A549 (cell line): ENCODE results near the gene LRRC4B.

Experiments used
- BCL3 ChIP-seq: fragments of >200 bp; sonication (Bioruptor Twin); formaldehyde crosslinking; IDR thresholded peaks from 3 replicates; pipeline ENCODE4 v1.6.1; 2016
- CHD4 ChIP-seq: fragments of 200-600 bp; sonication (generic); IDR thresholded peaks from 2 replicates; pipeline ENCODE4 v1.6.1; 2016; ENCODE audit warnings: antibody characterized with exemption, mild to moderate bottlenecking, borderline replicate concordance
- CTCF ChIP-seq: fragments of >200 bp; sonication (Bioruptor Twin); formaldehyde crosslinking; IDR thresholded peaks from 3 replicates; pipeline ENCODE4 v1.5.1; 2016
- E2F6 ChIP-seq: IDR thresholded peaks from 2 replicates; pipeline ENCODE4 v1.6.1; 2012; ENCODE audit warnings: low read depth, borderline replicate concordance
- EP300 ChIP-seq, 2 experiments: fragments of >200 bp; sonication (Bioruptor Twin); formaldehyde crosslinking; IDR thresholded peaks; 2 replicates in 1 of 2; 3 replicates in 1 of 2; pipeline ENCODE4 v1.6.1; 2016 to 2017
- HES2 ChIP-seq: fragments of >200 bp; sonication (Bioruptor Twin); formaldehyde crosslinking; IDR thresholded peaks from 2 replicates; pipeline ENCODE4 v1.6.1; 2016
- HOXA7 ChIP-seq: fragments of 250-450 bp; sonication (Bioruptor Pico); IDR thresholded peaks from 2 replicates; pipeline ENCODE4 v1.5.0; 2020; ENCODE audit warnings: mild to moderate bottlenecking, moderate library complexity
- MAFK ChIP-seq: fragments of 450-650 bp; IDR thresholded peaks from 2 replicates; pipeline ENCODE4 v1.6.1; 2014; ENCODE audit not compliant: partially characterized antibody
- PBX3 ChIP-seq: IDR thresholded peaks from 2 replicates; pipeline ENCODE4 v1.6.1; 2012
- RAD21 ChIP-seq, 2 experiments: fragments of >200 bp in 1 of 2; sonication (Bioruptor Twin) in 1 of 2; formaldehyde crosslinking in 1 of 2; IDR thresholded peaks in 1 of 2; conservative IDR thresholded peaks in 1 of 2; 2 replicates in 1 of 2; 3 replicates in 1 of 2; pipeline ENCODE4 v1.6.1; 2012 to 2018; ENCODE audit warnings: inconsistent platforms in 1 of 2
- RCOR1 ChIP-seq: fragments of 150-350 bp; IDR thresholded peaks from 2 replicates; pipeline ENCODE4 v1.6.1; 2014; ENCODE audit warnings: antibody characterized with exemption, low read length, low read depth
- RFX5 ChIP-seq: fragments of 450-650 bp; IDR thresholded peaks from 2 replicates; pipeline ENCODE4 v1.7.1; 2014; ENCODE audit warnings: antibody characterized with exemption, mild to moderate bottlenecking, moderate library complexity
- USF2 ChIP-seq: fragments of 450-650 bp; IDR thresholded peaks from 2 replicates; pipeline ENCODE4 v1.6.1; 2014; ENCODE audit warnings: antibody characterized with exemption
- ZFP36 ChIP-seq: fragments of 450-650 bp; IDR thresholded peaks from 2 replicates; pipeline ENCODE4 v1.6.1; 2014; ENCODE audit warnings: borderline replicate concordance; ENCODE audit not compliant: partially characterized antibody

GRCh38 chr19:50512112-50512998 is 55.9 kb downstream of the LRRC4B start:
- TF ChIP-seq CTCF (no peak), RCOR1 (no peak), MAFK (no peak), HES2 (no peak), USF2 (no peak), RAD21 (conservative IDR thresholded peaks at IDR 0.05 in 1 of 2, IDR thresholded peaks at IDR 0.05 in 1 of 2) (no peak), PBX3 (no peak), ZFP36 (no peak), EP300 (IDR thresholded peaks at IDR 0.05) (no peak), CHD4 (no peak), E2F6 (no peak), BCL3 (no peak), RFX5 (no peak), HOXA7 (CRISPR knock-in tag) (no peak)
